Colonic mucosa (tissue), 4 donors: Measurements from ENCODE around the gene TSC1. TPM values are rescaled to one million over a fixed set of nuclear protein-coding genes. Genes with fewer than 3 reads are reported as not detected.

Source experiments
- DNase-seq: peaks from one replicate; pipeline ENCODE4 v3.0.0-alpha.2; 2020
- H3K27ac ChIP-seq: fragments of 200-600 bp; one replicate; pipeline ENCODE4 v1.8.0; 2021
- H3K27me3 ChIP-seq: fragments of 200-600 bp; one replicate; pipeline ENCODE4 v1.8.0; 2021
- H3K36me3 ChIP-seq: fragments of 200-600 bp; one replicate; pipeline ENCODE4 v1.8.0; 2021
- H3K4me1 ChIP-seq: fragments of 200-600 bp; one replicate; pipeline ENCODE4 v1.8.0; 2021; ENCODE audit warnings: mild to moderate bottlenecking
- H3K4me3 ChIP-seq: fragments of 200-600 bp; one replicate; pipeline ENCODE4 v1.8.0; 2021
- H3K9ac ChIP-seq, 2 donors: one replicate each; pipeline ENCODE4 v1.7.0; 2013; ENCODE audit warnings: control low read depth in 2 of 2, low read depth in 2 of 2, low read length in 2 of 2
- H3K9me3 ChIP-seq: fragments of 200-600 bp; one replicate; pipeline ENCODE4 v1.8.0; 2021
- CTCF ChIP-seq: fragments of 200-600 bp; IDR thresholded peaks from one replicate; pipeline ENCODE4 v1.8.0; 2022; ENCODE audit warnings: antibody characterized with exemption, mild to moderate bottlenecking
- intact Hi-C: fragments of 100-400 bp; cut with DNase I; formaldehyde crosslinking; loops from one replicate; pipeline ENCODE4 v1.14.1; 2022
- total RNA-seq, 2 donors: library from RNA; stranded (reverse); fragmentation: NEBNext Ultra II Directional in 1 of 2; extraction: Animal tissue kit (Norgen Biotek cat#: 25700) in 1 of 2; gene quantifications; one replicate each; pipeline ENCODE4 v1.2.1, GENCODE V29; 2021
- donor health status: healthy.
- donor health status: DM: no; HTN: no; CAD: no.
- donor health status: DM: no; HTN: no; CAD: no.

Gene TSC1
- total RNA-seq, 2 donors from 2014 or later, result 29.4 to 46.6 TPM

GRCh38 chr9:132931178-132931735 is 13.2 kb downstream of the TSC1 start:
- TF ChIP-seq CTCF, result no peak
- Histone ChIP-seq H3K9me3 (no peaks in the 10 kb centered on the region), H3K4me3 (no peak overlapping the region), H3K4me1 (no peaks in the 10 kb centered on the region), H3K27me3 (no peaks in the 10 kb centered on the region), H3K27ac (no peak overlapping the region), H3K9ac (no peak overlapping the region), H3K36me3 (no peaks in the 10 kb centered on the region)
- intact Hi-C loops, result no loop called here
- no peak for DNase-seq

- no peak overlapping the region for H3K27ac ChIP-seq
- TF ChIP-seq CTCF, result no peak
- no peaks in the 10 kb centered on the region for H3K9me3 ChIP-seq
- DNase-seq, result no peak
- H3K27me3 ChIP-seq, result no peaks in the 10 kb centered on the region
- intact Hi-C loops, result no loop called here
- no peaks in the 10 kb centered on the region for H3K4me1 ChIP-seq
- peaks cover 3% of the 10 kb centered on the region for H3K36me3 ChIP-seq
- H3K4me3 ChIP-seq, result no peak overlapping the region
- H3K9ac ChIP-seq, result no peak overlapping the region
Observed at GRCh38 chr9:132927704-132928103, 16.7 kb downstream of the TSC1 start.

GRCh38 chr9:132923346-132923902 is 21.0 kb downstream of the TSC1 start:
- no peak for DNase-seq
- Histone ChIP-seq H3K27ac (no peak overlapping the region), H3K36me3 (peaks cover 28% of the 10 kb centered on the region), H3K27me3 (no peaks in the 10 kb centered on the region), H3K4me1 (no peaks in the 10 kb centered on the region), H3K9ac (no peak overlapping the region), H3K9me3 (no peaks in the 10 kb centered on the region), H3K4me3 (no peak overlapping the region)
- no peak for TF ChIP-seq CTCF
- intact Hi-C loops, result no loop called here

- DNase-seq, result no peak
- H3K4me1 ChIP-seq, result no peaks in the 10 kb centered on the region
- H3K36me3 ChIP-seq, result peaks cover 28% of the 10 kb centered on the region
- no peak overlapping the region for H3K27ac ChIP-seq
- H3K9me3 ChIP-seq, result no peaks in the 10 kb centered on the region
- H3K9ac ChIP-seq, result no peak overlapping the region
- intact Hi-C loops, result no loop called here
- TF ChIP-seq CTCF, result no peak
- no peak overlapping the region for H3K4me3 ChIP-seq
- H3K27me3 ChIP-seq, result no peaks in the 10 kb centered on the region
Observed at GRCh38 chr9:132919614-132920268, 24.7 kb downstream of the TSC1 start.

GRCh38 chr9:132914924-132915323 is 29.5 kb downstream of the TSC1 start:
- H3K36me3 ChIP-seq, result peaks cover 3% of the 10 kb centered on the region
- no peaks in the 10 kb centered on the region for H3K9me3 ChIP-seq
- intact Hi-C loops, result no loop called here
- H3K4me1 ChIP-seq, result no peaks in the 10 kb centered on the region
- TF ChIP-seq CTCF, result no peak
- no peak overlapping the region for H3K4me3 ChIP-seq
- no peak overlapping the region for H3K9ac ChIP-seq
- H3K27me3 ChIP-seq, result no peaks in the 10 kb centered on the region
- no peak for DNase-seq
- no peak overlapping the region for H3K27ac ChIP-seq
